Testis (tissue), 2 donors: Measurements from ENCODE around the gene FRAS1.

Experiments
- CTCF ChIP-seq, 3 experiments: fragments of 450-650 bp in 2 of 3; fragments of 200-600 bp in 1 of 3; sonication (generic) in 1 of 3; IDR thresholded peaks; one replicate each; pipeline ENCODE4 v1.5.1; 2016 to 2019; ENCODE audit warnings: antibody characterized with exemption in 3 of 3, mild to moderate bottlenecking in 2 of 3, moderate library complexity in 1 of 3
- POLR2A ChIP-seq: fragments of 450-650 bp; IDR thresholded peaks from one replicate; pipeline ENCODE4 v1.6.1; 2017; ENCODE audit warnings: antibody characterized with exemption, mild to moderate bottlenecking, moderate library complexity

- TF ChIP-seq CTCF (IDR thresholded peaks at IDR 0.05) (no peak), POLR2A (no peak)
Measured at GRCh38 chr4:78205591-78205990, 148.5 kb downstream of the FRAS1 start.
